Activated CD8-positive, alpha-beta memory T cell treated with anti-CD3 and anti-CD28 coated beads, Interleukin-2, amount 50 U/mL, for 24 hours (primary cell): ENCODE measurements around the gene RNF32.
"Not testable (repeated sequence)": the region's sequence is repeated elsewhere in the genome, so short reads cannot be mapped to it uniquely, and the experiment has no call there.

Source experiments
- DNase-seq: peaks from one replicate; pipeline ENCODE4 v3.0.0-alpha.2; 2020; ENCODE audit errors: extremely low read depth

RNF32 gene

DNA sequence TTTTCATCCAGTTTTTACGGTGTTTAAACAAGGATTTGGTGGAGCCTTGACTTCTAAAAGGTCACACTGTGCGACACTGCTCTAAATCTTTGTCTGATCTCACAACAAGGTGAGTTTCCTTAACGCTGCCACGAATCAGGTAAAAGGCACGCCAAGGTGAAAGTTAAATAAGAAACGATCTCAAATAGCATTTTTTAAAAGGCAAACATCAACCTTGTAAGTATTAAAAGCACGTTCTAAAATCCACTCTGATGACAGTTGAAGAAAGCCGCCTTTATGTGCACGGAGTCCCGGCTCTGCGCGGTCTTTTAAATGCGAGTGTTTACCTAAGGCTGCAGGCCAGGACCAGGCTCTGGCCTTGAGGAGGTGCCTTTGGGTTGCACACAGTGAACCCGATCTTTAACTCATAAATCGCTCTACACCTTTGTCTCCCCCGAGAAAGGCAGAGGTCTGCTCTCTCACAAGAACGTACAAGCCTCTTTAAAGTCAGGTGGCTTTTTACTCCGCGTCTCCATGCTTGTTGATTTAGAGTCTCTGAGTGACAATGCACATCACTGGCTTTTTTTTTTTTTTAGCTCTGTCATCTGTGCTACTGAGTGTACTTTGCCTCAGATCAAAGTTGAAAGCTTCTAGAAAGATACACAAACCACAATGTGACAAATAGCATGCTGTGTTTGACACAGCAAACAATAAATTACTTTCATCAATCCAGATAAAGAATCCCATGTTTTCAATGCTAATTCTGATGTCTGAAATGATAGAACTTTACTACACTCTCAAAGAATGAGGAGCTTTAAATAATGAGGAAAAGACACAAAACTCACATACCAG, 25.9 kb upstream of the RNF32 start:
- no peak for DNase-seq

DNA sequence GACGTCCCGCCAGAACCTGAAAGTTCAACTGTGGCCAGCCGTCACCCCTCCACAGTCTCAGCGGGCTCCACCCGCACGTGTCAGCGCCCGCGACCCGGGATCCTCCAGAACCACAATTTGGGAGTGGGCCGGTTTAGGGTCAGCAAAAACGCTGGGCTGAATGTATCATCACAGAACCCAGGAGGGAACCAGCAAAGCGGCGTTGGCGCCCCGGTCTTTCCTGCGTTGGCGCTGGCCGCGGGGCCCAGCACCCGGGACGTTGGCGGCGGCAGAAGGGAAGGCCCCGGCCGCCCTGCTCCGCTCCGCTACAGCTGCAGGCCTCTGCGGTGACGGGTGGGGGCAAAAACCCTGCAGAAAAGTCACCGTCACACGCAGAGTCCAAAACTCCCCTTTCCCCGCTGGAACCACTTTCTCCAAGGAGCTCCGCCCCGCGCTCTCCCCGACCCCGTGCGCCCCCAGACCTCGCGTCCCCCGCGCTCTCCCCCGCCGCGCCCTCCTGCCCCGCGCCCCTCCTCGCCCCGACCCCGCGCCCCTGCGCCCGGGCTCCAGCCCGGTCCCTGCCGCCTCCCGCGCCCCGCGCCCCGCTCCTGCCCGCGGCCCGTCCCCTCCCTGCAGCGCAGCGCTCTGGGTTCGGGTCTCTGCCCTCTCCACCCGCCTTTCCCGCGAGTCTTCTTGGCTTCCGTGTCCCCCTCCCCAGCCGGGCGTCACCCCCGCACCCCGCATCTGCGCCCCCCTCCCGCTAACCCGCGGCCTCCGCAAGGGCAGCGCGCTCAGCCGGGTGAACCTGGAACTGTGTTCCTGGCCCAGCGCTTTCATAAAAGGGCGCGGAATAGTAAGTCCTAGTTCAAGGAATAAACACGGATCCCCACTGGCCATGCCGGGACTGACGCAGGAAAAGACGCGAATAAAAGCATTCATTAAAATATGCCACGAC, 24.0 kb upstream of the RNF32 start:
- no peak for DNase-seq

DNA sequence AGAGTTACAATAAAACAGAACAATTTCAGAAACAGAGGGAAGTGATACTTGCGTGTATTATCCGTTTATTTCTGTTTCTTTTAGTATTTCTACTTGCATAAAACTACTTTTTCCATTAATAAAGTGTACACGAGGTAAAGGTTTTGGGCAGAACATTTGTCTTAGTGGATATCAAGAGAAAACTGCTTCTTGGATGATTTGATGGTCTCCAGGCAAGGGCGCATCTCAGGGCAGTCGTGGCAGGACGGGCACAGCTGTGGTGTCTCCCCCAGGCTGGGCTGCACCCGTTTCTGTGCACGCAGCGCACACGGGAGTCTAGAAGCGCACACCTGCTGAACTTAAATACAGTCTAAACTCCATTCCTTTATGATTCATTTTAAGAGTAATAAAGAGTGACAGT, 23.4 kb upstream of the RNF32 start:
- DNase-seq = no peak

DNA sequence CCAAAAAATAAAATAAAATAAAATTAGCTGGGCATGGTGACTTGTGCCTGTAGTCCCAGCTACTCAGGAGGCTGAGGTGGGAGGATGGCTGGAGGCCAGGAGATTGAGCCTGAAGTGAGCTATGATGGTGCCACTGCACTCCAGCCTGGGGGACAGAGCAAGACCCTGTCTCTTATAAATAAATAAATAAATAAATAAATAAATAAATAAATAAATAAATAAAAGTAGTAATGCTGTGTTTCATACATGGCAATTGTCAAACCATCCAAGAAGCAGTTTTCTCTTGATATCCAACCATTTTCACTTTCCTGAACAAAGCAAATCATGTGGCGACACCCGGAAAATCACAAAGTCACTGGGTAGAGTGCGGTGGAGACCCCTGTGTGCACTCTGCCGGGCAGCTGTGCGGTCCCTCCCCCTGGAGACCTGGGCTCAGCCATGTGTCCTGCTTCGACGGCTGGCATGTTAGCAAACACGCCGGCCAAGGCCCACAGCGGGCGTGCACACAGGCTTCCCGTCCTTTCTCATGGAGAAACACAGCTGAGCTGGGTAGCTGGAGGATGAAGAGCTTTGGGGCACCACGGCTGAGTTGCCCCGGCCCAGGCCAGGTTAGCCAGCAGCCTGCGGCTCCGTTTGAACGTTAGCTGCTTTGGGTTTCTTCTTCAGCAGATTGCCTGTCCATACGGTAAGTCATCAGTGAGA, 22.3 kb upstream of the RNF32 start:
- no peak for DNase-seq

DNA sequence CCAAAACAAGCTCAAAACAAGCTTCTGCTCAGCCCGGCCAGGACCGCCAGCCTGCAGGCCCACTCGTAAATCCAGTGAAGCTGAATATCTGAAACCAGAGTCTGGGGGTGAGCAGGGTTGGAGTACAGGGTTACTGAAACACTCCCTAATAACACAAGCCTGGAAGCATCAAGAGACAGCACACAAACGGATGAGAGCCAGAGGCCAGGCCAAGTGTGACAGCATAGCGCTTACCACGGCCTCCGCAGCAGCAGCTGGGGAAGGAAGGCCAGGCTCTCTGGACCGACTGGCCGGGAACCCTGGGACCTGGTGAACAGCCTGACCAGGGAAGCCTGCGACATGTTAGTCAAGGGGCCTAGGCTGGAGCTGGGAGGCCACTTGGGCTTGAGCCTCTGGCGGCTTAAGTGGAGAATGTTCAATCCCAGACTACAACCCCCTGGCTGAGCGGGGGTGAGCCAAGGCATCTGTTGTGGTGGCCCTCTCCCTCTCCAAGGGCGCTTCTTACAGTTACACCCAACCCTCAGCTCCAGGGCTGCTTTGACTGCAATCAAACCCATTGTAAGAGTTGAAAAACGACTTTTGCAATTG, 21.7 kb upstream of the RNF32 start:
- no peak for DNase-seq

DNA sequence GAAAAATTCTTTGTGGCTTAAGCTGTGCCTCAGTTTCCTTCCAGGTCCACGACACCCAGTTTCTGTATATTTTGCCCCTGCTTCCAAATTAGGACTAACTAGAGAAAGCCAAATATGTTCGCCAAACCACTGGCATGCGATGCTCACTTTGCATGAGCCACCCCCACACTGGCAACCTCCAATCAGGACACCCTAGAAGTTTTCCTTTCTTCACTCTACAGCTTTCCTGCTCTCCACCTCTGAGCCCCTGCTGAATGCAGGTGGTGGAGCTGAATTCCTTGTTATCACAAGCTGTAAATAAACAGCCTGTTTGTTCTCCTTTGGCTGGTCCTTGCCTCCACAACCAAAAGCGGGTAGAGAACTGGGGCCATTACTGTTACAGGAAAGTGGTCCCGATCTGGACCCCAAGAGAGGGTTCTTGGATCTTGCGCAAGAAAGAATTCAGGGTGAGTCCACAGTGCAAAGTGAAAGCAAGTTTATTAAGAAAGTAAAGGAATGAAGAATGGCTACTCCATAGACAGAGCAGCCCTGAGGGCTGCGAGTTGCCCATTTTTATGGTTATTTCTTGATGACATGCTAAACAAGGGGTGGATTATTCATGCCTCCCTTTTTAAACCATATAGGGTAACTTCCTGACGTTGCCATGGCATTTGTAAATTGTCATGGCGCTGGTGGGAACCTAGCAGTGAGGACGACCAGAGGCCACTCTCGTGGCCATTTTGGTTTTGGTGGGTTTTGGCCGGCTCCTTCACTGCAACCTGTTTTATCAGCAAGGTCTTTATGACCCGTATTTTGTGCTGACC, 20.9 kb upstream of the RNF32 start:
- not testable (repeated sequence) for DNase-seq

DNA sequence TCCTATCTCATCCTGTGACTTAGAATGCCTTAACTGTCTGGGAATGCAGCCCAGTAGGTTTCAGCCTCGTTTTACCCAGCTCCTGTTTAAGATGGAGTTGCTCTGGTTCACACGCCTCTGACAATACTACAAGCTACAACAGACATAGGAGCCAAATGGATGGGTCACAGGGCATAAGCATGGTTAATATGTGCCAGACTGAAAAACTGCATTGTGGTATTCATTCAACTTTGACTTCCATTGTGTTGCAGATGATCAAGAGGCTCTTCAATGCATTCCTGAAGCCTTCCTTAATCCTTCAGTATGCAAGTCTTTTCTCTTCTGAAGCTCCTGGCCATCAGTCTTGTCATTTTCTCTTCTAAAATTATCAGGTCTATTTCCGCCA, 20.3 kb upstream of the RNF32 start:
- DNase-seq = no peak

DNA sequence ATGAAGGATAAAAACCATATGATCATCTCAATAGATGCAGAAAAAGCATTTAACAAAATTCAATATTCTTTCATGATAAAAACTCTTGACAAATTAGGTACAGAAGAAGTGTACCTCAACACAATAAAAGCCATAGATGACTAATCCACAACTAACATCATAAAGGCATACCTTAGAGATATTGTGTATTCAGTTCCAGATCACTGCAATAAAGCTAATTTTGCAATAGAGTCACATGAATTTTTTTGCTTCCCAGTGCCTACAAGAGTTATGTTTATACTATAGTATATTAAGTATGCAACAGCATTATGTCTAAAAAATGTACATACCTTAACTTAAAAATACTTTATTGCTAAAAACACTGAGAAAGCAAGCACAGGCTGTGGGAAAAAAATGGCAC, 18.9 kb upstream of the RNF32 start:
- DNase-seq = no peak

DNA sequence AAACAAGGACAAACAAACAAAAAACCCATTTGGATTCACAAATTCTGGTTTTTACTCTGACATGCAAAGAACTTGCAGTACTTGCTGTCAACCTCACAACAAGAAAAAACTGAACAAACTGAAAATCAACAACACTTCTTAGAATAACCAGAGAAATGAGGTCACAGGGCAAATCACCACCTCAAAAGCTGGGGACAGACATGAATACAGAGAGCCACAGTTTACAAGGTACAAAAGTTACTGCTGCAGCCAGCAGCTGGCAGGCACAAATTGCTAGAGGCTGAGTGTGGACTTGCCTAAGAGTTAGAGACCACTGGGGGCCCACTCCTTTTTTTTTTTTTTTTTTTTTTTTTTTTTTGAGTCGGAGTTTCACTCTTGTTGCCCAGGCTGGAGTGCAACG, 15.0 kb upstream of the RNF32 start:
- DNase-seq = no peak

DNA sequence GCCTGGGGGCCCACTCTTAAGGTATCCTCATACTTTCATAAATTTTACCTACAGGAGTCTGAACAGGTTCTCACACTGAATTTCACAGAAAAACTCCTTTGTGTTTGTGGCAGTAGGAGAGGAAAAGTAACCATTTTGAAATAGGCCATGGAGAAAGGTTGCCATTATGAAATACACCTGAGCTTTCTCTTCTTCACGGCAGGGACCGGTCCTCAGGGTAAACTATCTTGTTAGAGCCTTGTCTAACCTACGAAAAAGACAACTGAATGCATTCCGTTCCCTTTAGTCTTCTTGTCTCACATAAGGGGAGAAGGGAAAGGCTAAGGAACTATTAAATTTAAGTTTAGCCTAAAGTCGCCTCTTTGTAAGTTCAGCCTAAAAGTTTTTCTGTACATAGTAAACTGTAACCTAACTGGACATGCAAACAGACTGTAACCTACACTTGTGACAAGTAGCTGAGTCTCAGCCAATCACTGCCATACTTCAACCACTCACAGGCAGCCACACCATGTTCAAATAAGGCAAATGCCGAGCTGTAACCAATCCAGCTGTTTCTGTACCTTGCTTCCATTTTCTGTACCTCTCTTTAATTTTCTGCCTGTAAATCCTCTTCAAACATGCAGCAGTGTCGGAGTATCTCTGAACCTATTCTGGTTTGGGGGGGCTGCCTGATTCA, 14.2 kb upstream of the RNF32 start:
- DNase-seq = no peak

DNA sequence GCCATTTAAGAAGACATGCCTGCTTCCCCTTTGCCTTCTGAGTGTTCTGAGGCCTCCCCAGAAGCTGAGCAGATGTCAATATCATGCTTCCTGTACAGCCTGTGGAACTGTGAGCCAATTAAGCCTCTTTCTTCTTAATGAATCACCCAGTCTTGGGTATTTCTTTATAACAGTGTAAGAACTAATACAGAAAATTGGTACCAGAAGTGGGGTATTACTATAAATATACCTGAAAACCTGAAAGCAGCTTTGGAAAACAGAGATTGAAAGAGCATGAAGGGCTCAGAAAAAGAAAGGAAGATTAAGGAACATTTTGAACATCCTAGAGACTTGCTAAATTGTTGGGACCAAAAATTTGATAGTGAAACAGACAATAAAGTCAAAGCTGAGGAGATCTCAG, 12.0 kb upstream of the RNF32 start:
- DNase-seq = no peak

DNA sequence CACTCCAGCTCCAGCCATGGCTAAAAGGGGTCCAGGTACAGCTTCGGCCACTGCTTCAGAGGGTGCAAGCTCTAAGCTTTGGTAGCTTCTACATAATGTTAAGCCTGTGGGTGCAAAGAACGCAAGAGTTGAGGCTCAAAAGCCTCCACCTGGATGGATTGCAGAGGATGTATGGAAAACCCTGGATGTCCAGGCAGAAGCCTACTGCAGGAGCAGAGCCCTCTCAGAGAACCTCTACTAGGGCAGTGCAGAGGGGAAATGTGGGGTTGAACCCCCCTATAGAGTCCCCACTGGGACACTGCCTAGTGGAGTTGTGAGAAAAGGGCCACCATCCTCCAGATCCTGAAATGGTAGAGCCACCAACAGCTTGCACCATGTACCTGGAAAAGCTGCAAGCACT, 10.7 kb upstream of the RNF32 start:
- DNase-seq = no peak

DNA sequence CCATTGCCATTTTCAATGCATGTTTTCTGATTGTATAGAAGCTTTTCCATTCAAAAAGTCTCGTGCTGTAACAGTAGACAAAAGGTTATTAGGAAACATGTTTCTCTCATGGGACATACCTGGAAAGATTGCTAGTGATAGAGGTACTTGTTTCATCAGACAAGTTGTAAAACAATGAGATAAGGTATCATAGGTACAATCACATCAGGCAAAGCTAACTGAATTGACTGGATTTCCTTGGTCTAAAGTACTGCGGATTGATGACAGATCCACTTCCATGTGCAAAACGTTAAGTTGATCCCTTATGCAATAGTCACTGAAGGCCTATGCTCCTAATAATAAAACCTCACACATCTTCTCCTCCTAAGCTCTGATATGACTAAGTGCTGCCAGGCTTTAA, 6.5 kb upstream of the RNF32 start:
- no peak for DNase-seq

DNA sequence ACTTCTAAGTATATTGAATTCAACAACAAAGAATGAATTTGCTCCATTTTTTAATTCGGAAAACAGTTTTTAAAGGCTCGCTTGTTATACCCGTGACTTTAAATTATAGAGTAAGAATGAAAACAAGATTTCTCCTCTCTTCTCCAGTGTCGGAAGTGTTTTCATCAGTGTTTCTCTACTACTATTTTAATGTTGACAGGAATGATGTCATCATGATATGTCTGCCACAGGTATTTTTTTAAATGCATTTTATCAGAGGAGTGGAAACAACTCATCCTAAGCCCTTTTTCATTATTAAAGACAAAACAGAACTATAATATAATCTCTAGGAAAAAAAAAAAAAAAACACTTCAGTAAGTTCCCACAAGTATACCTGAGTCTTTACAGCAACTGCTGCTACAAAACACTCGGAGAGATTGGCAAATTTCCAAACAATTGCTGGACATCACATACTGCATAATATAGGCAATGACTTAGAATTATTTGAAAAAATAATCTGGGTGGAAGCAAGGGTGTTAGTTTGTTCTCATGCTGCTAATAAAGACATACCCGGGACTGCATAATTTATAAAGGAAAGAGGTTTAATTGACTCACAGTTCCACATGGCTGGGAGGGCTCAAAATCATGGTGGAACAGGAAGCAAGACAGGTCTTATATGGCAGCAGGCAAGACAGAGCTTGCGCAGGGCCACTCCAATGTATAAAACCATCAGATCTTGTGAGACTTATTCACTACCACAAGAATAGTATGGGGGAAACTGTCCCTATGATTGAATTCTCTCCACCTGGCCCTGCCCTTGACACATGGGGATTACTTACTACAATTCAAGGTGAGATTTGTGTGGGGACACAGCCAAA, 4.8 kb upstream of the RNF32 start:
- no peak for DNase-seq

DNA sequence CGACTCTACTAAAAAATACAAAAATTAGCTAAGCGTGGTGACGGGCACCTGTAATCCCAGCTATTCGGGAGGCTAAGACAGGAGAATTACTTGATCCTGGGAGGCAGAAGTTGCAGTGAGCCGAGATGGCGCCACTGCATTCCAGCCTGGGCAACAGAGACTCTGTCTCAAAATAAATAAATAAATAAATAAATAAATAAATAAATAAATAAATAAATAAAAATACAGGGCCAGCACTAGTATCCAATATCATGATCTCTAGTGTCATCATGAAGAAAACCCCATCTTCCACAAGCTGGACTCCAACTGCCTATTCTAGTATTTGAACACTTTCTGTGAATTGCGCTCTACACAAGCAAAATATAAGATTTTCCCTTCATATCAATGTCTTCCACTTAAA, 3.5 kb upstream of the RNF32 start:
- not testable (repeated sequence) for DNase-seq

DNA sequence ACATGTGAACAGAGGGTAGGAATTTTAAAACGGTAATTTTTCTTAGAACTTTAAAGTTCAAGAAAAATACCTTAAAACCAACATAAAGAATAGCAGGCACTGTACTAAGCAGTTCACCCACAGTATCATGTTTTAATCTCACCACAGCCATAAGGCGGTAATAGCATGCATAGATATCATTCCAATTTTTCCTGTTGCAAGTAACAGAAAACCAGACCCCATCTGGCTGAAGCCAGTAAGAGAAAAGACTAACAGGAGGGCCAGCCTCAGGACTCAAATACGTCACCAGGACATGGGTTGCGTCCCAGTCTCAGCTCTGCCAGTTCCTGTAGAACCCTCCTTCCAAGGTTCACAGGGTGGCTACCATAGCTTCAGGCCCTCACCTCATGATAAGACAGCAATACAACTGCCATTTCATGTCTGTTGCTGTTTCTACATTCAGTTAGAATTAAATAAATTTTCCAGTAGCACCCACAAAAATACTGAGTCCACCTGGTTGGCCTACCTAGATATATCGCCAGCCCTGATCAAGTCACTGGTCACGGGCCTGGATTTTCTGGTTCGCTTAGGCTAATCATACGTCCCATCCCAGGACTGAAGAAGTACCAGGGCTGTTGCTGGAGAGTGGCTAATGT, 2.0 kb upstream of the RNF32 start:
- DNase-seq = no peak

DNA sequence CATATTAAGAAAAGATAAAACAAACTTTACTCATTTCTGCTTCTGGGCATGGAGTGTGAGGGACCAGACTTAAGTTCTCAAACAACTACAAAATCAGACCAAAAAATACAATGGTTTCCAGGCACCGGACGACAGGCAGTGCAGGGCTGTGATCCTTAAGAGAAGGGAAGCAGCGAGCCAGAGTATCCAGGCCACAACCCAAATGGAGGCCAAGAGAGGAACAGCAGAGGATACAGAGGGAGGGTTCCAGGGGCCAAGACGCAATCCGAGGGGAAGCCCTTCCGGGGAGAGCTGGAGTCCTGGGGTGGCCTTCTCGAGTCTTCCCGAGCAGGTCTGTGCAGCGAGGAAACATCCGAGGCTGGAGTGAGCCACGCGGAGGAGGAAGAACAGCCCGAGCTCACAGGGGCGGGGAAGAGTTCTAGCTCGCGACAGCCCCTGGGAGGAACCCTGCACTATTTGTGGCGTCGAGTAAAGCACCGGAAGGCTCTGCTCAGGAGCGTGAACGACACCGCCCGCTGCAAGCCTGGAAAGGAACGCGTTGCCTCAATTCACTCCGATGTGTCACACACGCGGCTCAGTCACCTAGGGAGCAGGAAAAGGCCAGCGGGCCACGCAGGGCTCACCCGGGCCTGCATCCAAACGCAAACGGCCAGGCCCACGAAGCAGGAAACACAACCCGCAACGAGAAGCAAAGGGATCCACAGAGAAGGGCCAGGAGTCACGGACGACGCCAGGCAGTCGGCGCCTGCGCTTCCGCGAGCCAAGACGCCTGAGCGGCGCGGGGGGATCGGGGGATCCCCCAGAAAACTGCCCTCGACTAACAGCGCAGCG, 933 bp upstream of the RNF32 start:
- DNase-seq = no peak

DNA sequence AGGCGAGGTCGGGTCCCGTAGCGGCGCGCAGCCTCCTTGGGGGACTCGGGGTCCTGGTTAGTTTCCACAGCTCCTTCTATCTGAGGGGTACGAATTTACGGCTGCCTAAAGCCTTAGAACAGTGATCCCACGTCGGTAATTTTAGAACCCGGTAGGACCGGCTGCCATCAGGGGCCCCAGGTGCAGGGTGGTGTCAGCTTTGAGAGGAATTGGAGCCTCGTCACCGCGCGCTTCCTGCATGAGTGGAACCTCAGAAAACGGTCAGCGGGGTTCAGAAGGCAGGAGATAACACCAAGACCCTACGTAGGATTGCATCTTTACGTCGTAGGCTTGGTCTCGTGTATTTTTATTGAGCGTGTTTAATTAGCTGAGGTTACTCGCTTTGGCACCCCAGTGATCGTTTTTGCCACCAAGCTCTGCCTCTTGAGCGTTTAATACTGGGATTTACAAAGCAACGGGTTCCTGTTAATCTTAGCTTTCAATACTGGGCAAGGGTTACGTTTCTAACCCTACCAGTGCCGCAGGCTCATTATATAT, 443 bp downstream of the RNF32 start:
- DNase-seq = peak; percentile 19
